GM12878 (cell line): ENCODE data around the gene NFASC. TPM values are rescaled to one million over a fixed set of nuclear protein-coding genes. Genes with fewer than 3 reads are reported as not detected.

Experiments
- ATAC-seq: fragments of 200-7000 bp; cut with Tn5 transposase; 3 replicates; pipeline ENCODE4 v1.9.1; 2020; ENCODE audit warnings: mild to moderate bottlenecking, moderate library complexity
- BruUV-seq: library from RNA; stranded (reverse); fragments of 400-500 nt; replicated peaks from 2 replicates; lab custom pipeline; 2021; lab: Mats Ljungman, UMichigan
- CTCF ChIA-PET: fragments of 300-600 bp; sonication (Branson Sonifier 250); formaldehyde crosslinking; extraction: SDS; loops from one replicate; lab custom pipeline; 2021; ENCODE audit warnings: inconsistent platforms; lab: Yijun Ruan, JAX
- POLR2A ChIA-PET: fragments of 350-600 bp; formaldehyde crosslinking; extraction: SDS; loops from one replicate; lab custom pipeline; 2021; ENCODE audit warnings: inconsistent platforms; lab: Charles Lee
- RAD21 ChIA-PET: fragments of 300-600 bp; sonication (Branson Sonifier 250); formaldehyde crosslinking; loops from one replicate; lab custom pipeline; 2023; ENCODE audit warnings: antibody characterized with exemption; ENCODE audit not compliant: unreplicated experiment; lab: Charles Lee
- SMC1A ChIA-PET: fragments of 300-600 bp; sonication (Branson Sonifier 250); formaldehyde crosslinking; loops from one replicate; lab custom pipeline; 2023; ENCODE audit not compliant: unreplicated experiment, uncharacterized antibody; lab: Charles Lee
- DNase-seq: peaks from one replicate; pipeline ENCODE4 v3.0.0-alpha.2; 2011; ENCODE audit warnings: low read depth, low spot score
- FAIRE-seq: peaks from 3 replicates; lab custom pipeline; 2011; peaks lifted over from hg19 to GRCh38; lab: Jason Lieb, UNC
- H2AFZ ChIP-seq: 2 replicates; pipeline ENCODE4 v1.6.0; 2011; ENCODE audit warnings: low read depth, low read length, control low read depth; ENCODE audit not compliant: control insufficient read depth
- H3K27ac ChIP-seq: 2 replicates; pipeline ENCODE4 v1.5.1; 2011; ENCODE audit warnings: control low read depth; ENCODE audit not compliant: control insufficient read depth, insufficient read depth
- H3K27me3 ChIP-seq, 2 experiments: replicated peaks in 1 of 2; 2 replicates each; pipeline versions ENCODE4 v1.6.0 to v1.6.1; 2011; ENCODE audit warnings: low read length in 1 of 2; ENCODE audit not compliant: control insufficient read depth in 2 of 2, insufficient read depth in 2 of 2
- H3K36me3 ChIP-seq, 2 experiments: 2 replicates each; pipeline ENCODE4 v1.5.1; 2011; ENCODE audit warnings: low read length in 1 of 2; ENCODE audit not compliant: control insufficient read depth in 2 of 2, insufficient read depth in 2 of 2
- H3K4me1 ChIP-seq: 2 replicates; pipeline ENCODE4 v1.6.1; 2011; ENCODE audit warnings: mild to moderate bottlenecking, low read length, moderate library complexity, mixed read lengths; ENCODE audit not compliant: control insufficient read depth, insufficient read depth
- H3K4me2 ChIP-seq: 2 replicates; pipeline ENCODE4 v1.6.0; 2011; ENCODE audit warnings: control low read depth; ENCODE audit not compliant: control insufficient read depth, insufficient read depth
- H3K4me3 ChIP-seq: fragments of 200-600 bp; sonication (generic); 2 replicates; pipeline ENCODE4 v1.5.1; 2016
- H3K79me2 ChIP-seq: 2 replicates; pipeline ENCODE4 v1.6.0; 2011; ENCODE audit warnings: low read length; ENCODE audit not compliant: control insufficient read depth, insufficient read depth
- H3K9ac ChIP-seq: 2 replicates; pipeline ENCODE4 v1.8.0; 2011; ENCODE audit warnings: low read length, control low read depth, mixed read lengths; ENCODE audit not compliant: control insufficient read depth, insufficient read depth
- H3K9me3 ChIP-seq: replicated peaks from 3 replicates; pipeline ENCODE4 v1.5.1; 2011; ENCODE audit warnings: mild to moderate bottlenecking, low read length; ENCODE audit not compliant: control insufficient read depth, insufficient read depth
- H4K20me1 ChIP-seq: 2 replicates; pipeline ENCODE4 v1.6.0; 2011; ENCODE audit not compliant: control insufficient read depth, insufficient read depth
- BHLHE40 ChIP-seq, 2 experiments: fragments of 450-650 bp in 1 of 2; IDR thresholded peaks; 2 replicates each; pipeline ENCODE4 v1.6.1; 2011 to 2017; ENCODE audit warnings: low read depth in 2 of 2, borderline replicate concordance in 1 of 2, improper control_type of control experiment in 1 of 2, low read length in 1 of 2, mild to moderate bottlenecking in 1 of 2
- GABPA ChIP-seq: IDR thresholded peaks from 2 replicates; pipeline ENCODE4 v1.6.1; 2014; ENCODE audit warnings: antibody characterized with exemption, low read depth, mild to moderate bottlenecking, inconsistent platforms
- HDAC6 ChIP-seq: fragments of 200-600 bp; sonication (generic); IDR thresholded peaks from one replicate; pipeline ENCODE4 v1.8.0; 2017; ENCODE audit warnings: antibody characterized with exemption; ENCODE audit not compliant: unreplicated experiment
- RELA ChIP-seq: fragments of 450-650 bp; IDR thresholded peaks from 2 replicates; pipeline ENCODE4 v1.8.0; 2014; ENCODE audit warnings: borderline replicate concordance; ENCODE audit not compliant: partially characterized antibody
- RFX5 ChIP-seq: IDR thresholded peaks from 2 replicates; pipeline ENCODE4 v1.6.1; 2011; ENCODE audit warnings: low read depth, low read length, improper control_type of control experiment
- SP1 ChIP-seq: IDR thresholded peaks from one replicate; pipeline ENCODE4 v1.6.1; 2011; ENCODE audit warnings: low read depth, low read length
- SRF ChIP-seq, 2 experiments: IDR thresholded peaks; 2 replicates each; pipeline ENCODE4 v1.6.1; 2011; ENCODE audit warnings: low read depth in 2 of 2, low read length in 2 of 2, mild to moderate bottlenecking in 1 of 2, moderate library complexity in 1 of 2
- TARDBP ChIP-seq: IDR thresholded peaks from 2 replicates; pipeline ENCODE4 v1.6.1; 2016; ENCODE audit warnings: borderline replicate concordance
- WGBS: methylation state at CpG from one replicate; pipeline ENCODE4 v1.1.6; 2016; ENCODE audit warnings: low lambda C conversion rate; ENCODE audit not compliant: insufficient replicate concordance, insufficient coverage; ENCODE audit errors: missing lambda C conversion rate; 5-methylcytosine and 5-hydroxymethylcytosine counted together
- in situ Hi-C: fragments of 300-500 bp; cut with MboI; formaldehyde crosslinking; loops from 9 replicates; pipeline ENCODE4 v1.14.3; 2018; ENCODE audit warnings: mixed read lengths
- intact Hi-C: fragments of 100-400 bp; cut with micrococcal nuclease; formaldehyde crosslinking; loops from one replicate; pipeline ENCODE4 v1.14.2; 2022; ENCODE audit not compliant: unreplicated experiment
- polyA plus RNA-seq, 11 experiments: library from polyadenylated mRNA; depleted of rRNA in 4 of 11; unstranded in 6 of 11; stranded (reverse) in 5 of 11; fragments of >200 nt; fragmentation: Nextera tagmentation in 4 of 11; fragmentation: Illumina TruSeq in 1 of 11; extraction: Ambion mirVana in 4 of 11; extraction: Trizol in 1 of 11; gene quantifications; 1 replicate in 1 of 11; 2 replicates in 10 of 11; pipeline versions ENCODE4 v1.2.1 to v1.2.3, GENCODE V29; 2011 to 2016; ENCODE audit warnings: inconsistent platforms in 2 of 11, missing spikeins in 2 of 11, low read depth in 1 of 11
- total RNA-seq, 4 experiments: library from RNA; depleted of rRNA in 3 of 4; stranded (reverse); fragments of >200 nt in 3 of 4; fragmentation: Illumina TruSeq in 1 of 4; extraction: Trizol in 1 of 4; gene quantifications; 2 replicates each; pipeline versions ENCODE4 v1.2.1 to v1.2.3, GENCODE V29; 2013 to 2021
- TF ChIP-seq, protein P1 (sequence below): fragments of 150-350 bp; IDR thresholded peaks from 2 replicates; pipeline ENCODE4 v1.6.1; 2016; ENCODE audit warnings: low read depth, low read length
- TF ChIP-seq, protein P2 (sequence below): fragments of 450-650 bp; formaldehyde crosslinking; IDR thresholded peaks from 2 replicates; pipeline ENCODE4 v1.5.0; 2022; ENCODE audit warnings: mild to moderate bottlenecking, missing genetic modification characterization

NFASC gene
- total and polyA plus RNA-seq, 10 of the 15 experiments (the other 5 are each of a cell fraction or from before 2014, with no cell fraction given), result 0.04 to 0.31 (median 0.12) TPM; not detected in 4

DNA sequence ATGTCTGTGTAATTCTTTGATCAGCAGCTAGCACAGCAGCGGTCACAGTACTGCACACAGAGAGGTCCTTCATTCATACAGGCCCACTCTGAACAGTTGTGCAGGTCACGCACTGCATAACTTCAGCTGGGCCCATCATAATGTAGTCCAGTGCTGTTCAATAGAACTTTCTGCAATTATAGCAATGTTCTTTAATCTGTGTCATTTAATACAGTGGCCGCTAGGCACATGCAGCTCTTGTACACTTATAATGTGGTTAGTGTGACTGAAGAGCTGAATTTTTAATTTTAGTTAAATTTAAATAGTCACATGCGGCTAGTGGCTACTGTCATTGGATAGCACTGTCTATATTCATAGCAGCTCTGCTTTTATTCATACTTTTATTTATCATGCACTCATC is 48.7 kb upstream of the NFASC start:
- Histone ChIP-seq H3K4me1 (no peaks in the 10 kb centered on the region), H2AFZ (no peak overlapping the region), H3K4me3 (no peak overlapping the region), H4K20me1 (no peaks in the 10 kb centered on the region), H3K27me3 (peaks cover 0 to under 1% of the 10 kb centered on the region in 2 experiments; a peak in 1 of 4 replicates), H3K79me2 (no peaks in the 10 kb centered on the region), H3K4me2 (no peak overlapping the region), H3K36me3 (no peaks in the 10 kb centered on the region), H3K27ac (no peak overlapping the region), H3K9me3 (no peaks in the 10 kb centered on the region), H3K9ac (no peak overlapping the region)
- ChIA-PET SMC1A (interaction anchor here (1.0 kb wide), 1 partner anchor 10 kb away, joined by 3 read pairs; no protein-coding TSS in a partner anchor), RAD21 (interaction anchor here (0.6 kb wide), 1 partner anchor 15 kb away, joined by 3 read pairs; no protein-coding TSS in a partner anchor), POLR2A (interaction anchor here (0.6 kb wide), 1 partner anchor 232 kb away, joined by 3 read pairs; no protein-coding TSS in a partner anchor), CTCF (interaction anchor here (0.6 to 8.5 kb wide), 4 partner anchors 9 to 197 kb away, joined by 3 to 79 read pairs (median 4); no protein-coding TSS in a partner anchor)
- no TSS peak for BruUV-seq
- no peak for ATAC-seq
- 68% methylated on average over 4 of the region's 4 CpGs for WGBS
- no peak for FAIRE-seq
- intact Hi-C loops, result no loop called here
- in situ Hi-C loops, result no loop called here
- no peak for TF ChIP-seq SRF (IDR thresholded peaks at IDR 0.05; ENCODE audit: low read depth in 2 of 2, low read length in 2 of 2)
- TF ChIP-seq GABPA, result no peak
- no peak for TF ChIP-seq TARDBP
- TF ChIP-seq BHLHE40 (IDR thresholded peaks at IDR 0.05; ENCODE audit: borderline replicate concordance in 1 of 2, low read depth in 2 of 2, low read length in 1 of 2), result no peak
- no peak for TF ChIP-seq RFX5
- TF ChIP-seq, protein P1, sequence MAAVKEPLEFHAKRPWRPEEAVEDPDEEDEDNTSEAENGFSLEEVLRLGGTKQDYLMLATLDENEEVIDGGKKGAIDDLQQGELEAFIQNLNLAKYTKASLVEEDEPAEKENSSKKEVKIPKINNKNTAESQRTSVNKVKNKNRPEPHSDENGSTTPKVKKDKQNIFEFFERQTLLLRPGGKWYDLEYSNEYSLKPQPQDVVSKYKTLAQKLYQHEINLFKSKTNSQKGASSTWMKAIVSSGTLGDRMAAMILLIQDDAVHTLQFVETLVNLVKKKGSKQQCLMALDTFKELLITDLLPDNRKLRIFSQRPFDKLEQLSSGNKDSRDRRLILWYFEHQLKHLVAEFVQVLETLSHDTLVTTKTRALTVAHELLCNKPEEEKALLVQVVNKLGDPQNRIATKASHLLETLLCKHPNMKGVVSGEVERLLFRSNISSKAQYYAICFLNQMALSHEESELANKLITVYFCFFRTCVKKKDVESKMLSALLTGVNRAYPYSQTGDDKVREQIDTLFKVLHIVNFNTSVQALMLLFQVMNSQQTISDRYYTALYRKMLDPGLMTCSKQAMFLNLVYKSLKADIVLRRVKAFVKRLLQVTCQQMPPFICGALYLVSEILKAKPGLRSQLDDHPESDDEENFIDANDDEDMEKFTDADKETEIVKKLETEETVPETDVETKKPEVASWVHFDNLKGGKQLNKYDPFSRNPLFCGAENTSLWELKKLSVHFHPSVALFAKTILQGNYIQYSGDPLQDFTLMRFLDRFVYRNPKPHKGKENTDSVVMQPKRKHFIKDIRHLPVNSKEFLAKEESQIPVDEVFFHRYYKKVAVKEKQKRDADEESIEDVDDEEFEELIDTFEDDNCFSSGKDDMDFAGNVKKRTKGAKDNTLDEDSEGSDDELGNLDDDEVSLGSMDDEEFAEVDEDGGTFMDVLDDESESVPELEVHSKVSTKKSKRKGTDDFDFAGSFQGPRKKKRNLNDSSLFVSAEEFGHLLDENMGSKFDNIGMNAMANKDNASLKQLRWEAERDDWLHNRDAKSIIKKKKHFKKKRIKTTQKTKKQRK, result no peak
- TF ChIP-seq, protein P2, sequence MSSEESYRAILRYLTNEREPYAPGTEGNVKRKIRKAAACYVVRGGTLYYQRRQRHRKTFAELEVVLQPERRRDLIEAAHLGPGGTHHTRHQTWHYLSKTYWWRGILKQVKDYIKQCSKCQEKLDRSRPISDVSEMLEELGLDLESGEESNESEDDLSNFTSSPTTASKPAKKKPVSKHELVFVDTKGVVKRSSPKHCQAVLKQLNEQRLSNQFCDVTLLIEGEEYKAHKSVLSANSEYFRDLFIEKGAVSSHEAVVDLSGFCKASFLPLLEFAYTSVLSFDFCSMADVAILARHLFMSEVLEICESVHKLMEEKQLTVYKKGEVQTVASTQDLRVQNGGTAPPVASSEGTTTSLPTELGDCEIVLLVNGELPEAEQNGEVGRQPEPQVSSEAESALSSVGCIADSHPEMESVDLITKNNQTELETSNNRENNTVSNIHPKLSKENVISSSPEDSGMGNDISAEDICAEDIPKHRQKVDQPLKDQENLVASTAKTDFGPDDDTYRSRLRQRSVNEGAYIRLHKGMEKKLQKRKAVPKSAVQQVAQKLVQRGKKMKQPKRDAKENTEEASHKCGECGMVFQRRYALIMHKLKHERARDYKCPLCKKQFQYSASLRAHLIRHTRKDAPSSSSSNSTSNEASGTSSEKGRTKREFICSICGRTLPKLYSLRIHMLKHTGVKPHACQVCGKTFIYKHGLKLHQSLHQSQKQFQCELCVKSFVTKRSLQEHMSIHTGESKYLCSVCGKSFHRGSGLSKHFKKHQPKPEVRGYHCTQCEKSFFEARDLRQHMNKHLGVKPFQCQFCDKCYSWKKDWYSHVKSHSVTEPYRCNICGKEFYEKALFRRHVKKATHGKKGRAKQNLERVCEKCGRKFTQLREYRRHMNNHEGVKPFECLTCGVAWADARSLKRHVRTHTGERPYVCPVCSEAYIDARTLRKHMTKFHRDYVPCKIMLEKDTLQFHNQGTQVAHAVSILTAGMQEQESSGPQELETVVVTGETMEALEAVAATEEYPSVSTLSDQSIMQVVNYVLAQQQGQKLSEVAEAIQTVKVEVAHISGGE, result no peak
- no peak for TF ChIP-seq SP1
- TF ChIP-seq RELA, result no peak
- no peak for TF ChIP-seq HDAC6
- no peak for DNase-seq
